ENCODE results near the gene AGAP1.

Gene AGAP1

GRCh38 chr2:236001166-236001828, 507.5 kb downstream of the AGAP1 start:
- Histone ChIP-seq H3K27me3 (replicated peaks; ENCODE audit: control insufficient read depth, insufficient read depth, low read length) (no peaks in the 10 kb centered on the region), H3K4me1 (ENCODE audit: control insufficient read depth, insufficient read depth, low read length) (no peaks in the 10 kb centered on the region), H3K9me3 (ENCODE audit: control insufficient read depth, low read length) (no peaks in the 10 kb centered on the region), H3K9ac (ENCODE audit: low read length) (no peak overlapping the region), H3K36me3 (ENCODE audit: control insufficient read depth, insufficient read depth, low read length, severe bottlenecking) (no peaks in the 10 kb centered on the region), H3K4me3 (ENCODE audit: low read length) (no peak overlapping the region)
- no peak for DNase-seq (ENCODE audit: low read depth)

GRCh38 chr2:236001854-236002253, 508.0 kb downstream of the AGAP1 start:
- Histone ChIP-seq H3K36me3 (ENCODE audit: control insufficient read depth, insufficient read depth, low read length, severe bottlenecking) (no peaks in the 10 kb centered on the region), H3K4me3 (ENCODE audit: low read length) (no peak overlapping the region), H3K27me3 (replicated peaks; ENCODE audit: control insufficient read depth, insufficient read depth, low read length) (no peaks in the 10 kb centered on the region), H3K9ac (ENCODE audit: low read length) (no peak overlapping the region), H3K4me1 (ENCODE audit: control insufficient read depth, insufficient read depth, low read length) (no peaks in the 10 kb centered on the region), H3K9me3 (ENCODE audit: control insufficient read depth, low read length) (no peaks in the 10 kb centered on the region)
- no peak for DNase-seq (ENCODE audit: low read depth)

- DNase-seq (ENCODE audit: low read depth) = no peak
- Histone ChIP-seq H3K27me3 (replicated peaks; ENCODE audit: control insufficient read depth, insufficient read depth, low read length) (no peaks in the 10 kb centered on the region), H3K36me3 (ENCODE audit: control insufficient read depth, insufficient read depth, low read length, severe bottlenecking) (no peaks in the 10 kb centered on the region), H3K9ac (ENCODE audit: low read length) (no peak overlapping the region), H3K4me1 (ENCODE audit: control insufficient read depth, insufficient read depth, low read length) (peaks cover 5% of the 10 kb centered on the region), H3K4me3 (ENCODE audit: low read length) (no peak overlapping the region), H3K9me3 (ENCODE audit: control insufficient read depth, low read length) (no peaks in the 10 kb centered on the region)
These were observed 514.2 kb downstream of the AGAP1 start for GRCh38 chr2:236008006-236008405.

GRCh38 chr2:236008857-236009256, 515.0 kb downstream of the AGAP1 start:
- Histone ChIP-seq H3K27me3 (replicated peaks; ENCODE audit: control insufficient read depth, insufficient read depth, low read length) (no peaks in the 10 kb centered on the region), H3K4me3 (ENCODE audit: low read length) (no peak overlapping the region), H3K4me1 (ENCODE audit: control insufficient read depth, insufficient read depth, low read length) (peaks cover 5% of the 10 kb centered on the region), H3K9me3 (ENCODE audit: control insufficient read depth, low read length) (no peaks in the 10 kb centered on the region), H3K36me3 (ENCODE audit: control insufficient read depth, insufficient read depth, low read length, severe bottlenecking) (no peaks in the 10 kb centered on the region), H3K9ac (ENCODE audit: low read length) (no peak overlapping the region)
- no peak for DNase-seq (ENCODE audit: low read depth)

GRCh38 chr2:236010920-236011685, 517.3 kb downstream of the AGAP1 start:
- no peak overlapping the region for H3K9ac ChIP-seq (ENCODE audit: low read length)

GRCh38 chr2:236012155-236012554, 518.3 kb downstream of the AGAP1 start:
- no peak for DNase-seq (ENCODE audit: low read depth)
- Histone ChIP-seq H3K9me3 (ENCODE audit: control insufficient read depth, low read length) (no peaks in the 10 kb centered on the region), H3K9ac (ENCODE audit: low read length) (no peak overlapping the region), H3K36me3 (ENCODE audit: control insufficient read depth, insufficient read depth, low read length, severe bottlenecking) (no peaks in the 10 kb centered on the region), H3K4me3 (ENCODE audit: low read length) (no peak overlapping the region), H3K27me3 (replicated peaks; ENCODE audit: control insufficient read depth, insufficient read depth, low read length) (no peaks in the 10 kb centered on the region), H3K4me1 (ENCODE audit: control insufficient read depth, insufficient read depth, low read length) (peaks cover 5% of the 10 kb centered on the region)

More at GRCh38 chr2:236010920-236011685, 517.3 kb downstream of the AGAP1 start:
- H3K9me3 ChIP-seq (ENCODE audit: control insufficient read depth, low read length) = no peaks in the 10 kb centered on the region
- H3K27me3 ChIP-seq (replicated peaks; ENCODE audit: control insufficient read depth, insufficient read depth, low read length) = no peaks in the 10 kb centered on the region
- no peak overlapping the region for H3K4me3 ChIP-seq (ENCODE audit: low read length)
- no peaks in the 10 kb centered on the region for H3K36me3 ChIP-seq (ENCODE audit: control insufficient read depth, insufficient read depth, low read length, severe bottlenecking)
- peaks cover 5% of the 10 kb centered on the region for H3K4me1 ChIP-seq (ENCODE audit: control insufficient read depth, insufficient read depth, low read length)
- no peak for DNase-seq (ENCODE audit: low read depth)

GRCh38 chr2:236014408-236015131, 520.7 kb downstream of the AGAP1 start:
- Histone ChIP-seq H3K9ac (ENCODE audit: low read length) (no peak overlapping the region), H3K9me3 (ENCODE audit: control insufficient read depth, low read length) (no peaks in the 10 kb centered on the region), H3K27me3 (replicated peaks; ENCODE audit: control insufficient read depth, insufficient read depth, low read length) (no peaks in the 10 kb centered on the region), H3K4me3 (ENCODE audit: low read length) (no peak overlapping the region), H3K4me1 (ENCODE audit: control insufficient read depth, insufficient read depth, low read length) (no peaks in the 10 kb centered on the region), H3K36me3 (ENCODE audit: control insufficient read depth, insufficient read depth, low read length, severe bottlenecking) (peaks cover 4% of the 10 kb centered on the region)
- no peak for DNase-seq (ENCODE audit: low read depth)

- H3K9me3 ChIP-seq (ENCODE audit: control insufficient read depth, low read length) = no peaks in the 10 kb centered on the region
- no peaks in the 10 kb centered on the region for H3K27me3 ChIP-seq (replicated peaks; ENCODE audit: control insufficient read depth, insufficient read depth, low read length)
- no peak overlapping the region for H3K9ac ChIP-seq (ENCODE audit: low read length)
- no peak for DNase-seq (ENCODE audit: low read depth)
- no peaks in the 10 kb centered on the region for H3K4me1 ChIP-seq (ENCODE audit: control insufficient read depth, insufficient read depth, low read length)
- peaks cover 4% of the 10 kb centered on the region for H3K36me3 ChIP-seq (ENCODE audit: control insufficient read depth, insufficient read depth, low read length, severe bottlenecking)
- H3K4me3 ChIP-seq (ENCODE audit: low read length) = no peak overlapping the region
These were observed 521.3 kb downstream of the AGAP1 start for GRCh38 chr2:236015171-236015570.

GRCh38 chr2:236016496-236016895, 522.7 kb downstream of the AGAP1 start:
- no peak overlapping the region for H3K4me3 ChIP-seq (ENCODE audit: low read length)
- H3K9ac ChIP-seq (ENCODE audit: low read length) = no peak overlapping the region
- no peaks in the 10 kb centered on the region for H3K4me1 ChIP-seq (ENCODE audit: control insufficient read depth, insufficient read depth, low read length)
- no peak for DNase-seq (ENCODE audit: low read depth)
- peaks cover 4% of the 10 kb centered on the region for H3K36me3 ChIP-seq (ENCODE audit: control insufficient read depth, insufficient read depth, low read length, severe bottlenecking)
- no peaks in the 10 kb centered on the region for H3K27me3 ChIP-seq (replicated peaks; ENCODE audit: control insufficient read depth, insufficient read depth, low read length)
- H3K9me3 ChIP-seq (ENCODE audit: control insufficient read depth, low read length) = no peaks in the 10 kb centered on the region

GRCh38 chr2:236017446-236017845, 523.6 kb downstream of the AGAP1 start:
- no peak for DNase-seq (ENCODE audit: low read depth)
- Histone ChIP-seq H3K27me3 (replicated peaks; ENCODE audit: control insufficient read depth, insufficient read depth, low read length) (no peaks in the 10 kb centered on the region), H3K9ac (ENCODE audit: low read length) (no peak overlapping the region), H3K4me1 (ENCODE audit: control insufficient read depth, insufficient read depth, low read length) (no peaks in the 10 kb centered on the region), H3K4me3 (ENCODE audit: low read length) (no peak overlapping the region), H3K9me3 (ENCODE audit: control insufficient read depth, low read length) (no peaks in the 10 kb centered on the region), H3K36me3 (ENCODE audit: control insufficient read depth, insufficient read depth, low read length, severe bottlenecking) (peaks cover 4% of the 10 kb centered on the region)

GRCh38 chr2:236019434-236019833, 525.6 kb downstream of the AGAP1 start:
- Histone ChIP-seq H3K27me3 (replicated peaks; ENCODE audit: control insufficient read depth, insufficient read depth, low read length) (no peaks in the 10 kb centered on the region), H3K4me1 (ENCODE audit: control insufficient read depth, insufficient read depth, low read length) (no peaks in the 10 kb centered on the region), H3K9ac (ENCODE audit: low read length) (no peak overlapping the region), H3K36me3 (ENCODE audit: control insufficient read depth, insufficient read depth, low read length, severe bottlenecking) (peaks cover 4% of the 10 kb centered on the region), H3K4me3 (ENCODE audit: low read length) (no peak overlapping the region), H3K9me3 (ENCODE audit: control insufficient read depth, low read length) (no peaks in the 10 kb centered on the region)
- no peak for DNase-seq (ENCODE audit: low read depth)
